Stimulated activated CD4-positive, alpha-beta T cell treated with anti-CD3 and anti-CD28 coated beads, Interleukin-2, amount 100 ng/mL, for 24 hours (primary cell): Measurements from ENCODE around the gene JARID2.

Experiments
- DNase-seq, 2 donors: peaks; one replicate each; pipeline ENCODE4 v3.0.0-alpha.2; 2020

JARID2 gene

GRCh38 chr6:15556711-15557110 is 310.8 kb downstream of the JARID2 start:
- DNase-seq: no peak

- no peak for DNase-seq
Measured at GRCh38 chr6:15557174-15557573, 311.3 kb downstream of the JARID2 start.

DNA sequence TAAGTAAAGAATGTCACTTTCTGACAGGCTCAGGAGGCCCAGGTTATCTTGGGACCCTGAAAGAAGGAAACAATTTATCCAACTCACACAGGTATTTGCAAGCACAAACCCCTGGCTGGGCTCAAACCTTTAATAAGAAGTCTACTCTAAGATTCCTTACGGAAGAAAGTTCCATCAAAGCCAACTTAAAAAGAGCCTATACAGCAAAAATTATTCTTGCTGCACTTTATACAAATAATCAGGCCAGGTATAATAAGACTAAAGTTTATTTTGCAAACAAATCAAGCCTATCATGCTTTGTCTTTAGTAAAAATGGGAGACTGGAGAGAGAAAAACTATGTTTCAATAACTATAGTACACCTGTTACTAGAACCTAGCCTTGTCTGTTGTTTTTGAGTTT is 314.8 kb downstream of the JARID2 start:
- no peak for DNase-seq

GRCh38 chr6:15561447-15562199 is 315.8 kb downstream of the JARID2 start:
- DNase-seq: no peak

- DNase-seq: no peak
Measured at GRCh38 chr6:15562977-15563376, 317.1 kb downstream of the JARID2 start.

DNA sequence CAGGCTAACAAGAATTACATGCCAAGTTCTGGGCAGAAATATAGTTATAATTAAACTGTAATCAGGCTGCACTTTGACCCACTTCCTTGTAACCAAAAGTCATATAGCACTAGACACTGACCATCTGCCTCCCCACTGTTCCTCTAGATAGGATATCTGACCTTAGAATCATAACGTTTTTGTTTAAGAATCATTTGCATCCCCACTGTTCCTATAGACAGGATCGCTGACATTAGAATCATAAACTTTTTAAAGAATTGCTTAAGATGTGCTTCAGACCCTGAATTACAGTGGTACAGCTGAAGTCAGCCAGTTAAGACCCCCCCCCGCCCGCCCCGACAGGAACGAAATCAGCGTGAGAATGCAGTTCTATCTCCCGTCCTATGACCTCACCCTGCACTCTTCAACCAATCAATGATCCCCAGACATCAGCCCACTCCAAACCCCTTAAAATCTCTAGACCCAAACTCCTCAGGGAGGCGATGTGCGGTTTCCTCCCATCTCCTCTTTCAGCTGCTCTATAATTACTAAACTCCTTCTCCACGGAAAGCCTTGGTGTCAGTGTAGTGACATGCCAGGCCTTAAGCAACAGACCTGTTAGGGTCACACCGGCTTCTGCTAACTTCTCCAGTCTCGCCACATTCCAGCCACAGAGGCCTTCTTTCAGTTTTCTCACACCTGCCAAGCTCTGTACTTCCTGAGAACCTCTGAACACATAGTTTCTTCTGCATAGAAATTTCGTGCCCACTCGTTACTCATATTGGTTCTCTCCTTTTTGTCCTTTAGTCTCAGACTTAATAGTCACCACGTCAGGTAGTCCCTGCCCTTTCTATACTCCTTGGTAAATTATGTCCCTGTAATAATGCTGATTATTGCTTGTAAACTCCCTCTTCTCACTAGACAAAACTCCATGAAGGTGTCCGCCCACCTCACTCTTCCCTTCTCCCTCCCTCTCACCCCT is 323.4 kb downstream of the JARID2 start:
- DNase-seq: no peak

- no peak for DNase-seq
Measured at GRCh38 chr6:15570171-15570570, 324.3 kb downstream of the JARID2 start.
